Pericardium fibroblast (primary cell): Measurements from ENCODE around the gene WDR46. TPM values are rescaled to one million over a fixed set of nuclear protein-coding genes. Genes with fewer than 3 reads are reported as not detected.

Experiments
- total RNA-seq: library from RNA; depleted of rRNA; stranded (reverse); fragments of >200 nt; gene quantifications from 2 replicates; pipeline ENCODE4 v1.2.3, GENCODE V29; 2015

WDR46 gene
- 58.0 and 63.1 TPM in 2 replicates for total RNA-seq

DNA sequence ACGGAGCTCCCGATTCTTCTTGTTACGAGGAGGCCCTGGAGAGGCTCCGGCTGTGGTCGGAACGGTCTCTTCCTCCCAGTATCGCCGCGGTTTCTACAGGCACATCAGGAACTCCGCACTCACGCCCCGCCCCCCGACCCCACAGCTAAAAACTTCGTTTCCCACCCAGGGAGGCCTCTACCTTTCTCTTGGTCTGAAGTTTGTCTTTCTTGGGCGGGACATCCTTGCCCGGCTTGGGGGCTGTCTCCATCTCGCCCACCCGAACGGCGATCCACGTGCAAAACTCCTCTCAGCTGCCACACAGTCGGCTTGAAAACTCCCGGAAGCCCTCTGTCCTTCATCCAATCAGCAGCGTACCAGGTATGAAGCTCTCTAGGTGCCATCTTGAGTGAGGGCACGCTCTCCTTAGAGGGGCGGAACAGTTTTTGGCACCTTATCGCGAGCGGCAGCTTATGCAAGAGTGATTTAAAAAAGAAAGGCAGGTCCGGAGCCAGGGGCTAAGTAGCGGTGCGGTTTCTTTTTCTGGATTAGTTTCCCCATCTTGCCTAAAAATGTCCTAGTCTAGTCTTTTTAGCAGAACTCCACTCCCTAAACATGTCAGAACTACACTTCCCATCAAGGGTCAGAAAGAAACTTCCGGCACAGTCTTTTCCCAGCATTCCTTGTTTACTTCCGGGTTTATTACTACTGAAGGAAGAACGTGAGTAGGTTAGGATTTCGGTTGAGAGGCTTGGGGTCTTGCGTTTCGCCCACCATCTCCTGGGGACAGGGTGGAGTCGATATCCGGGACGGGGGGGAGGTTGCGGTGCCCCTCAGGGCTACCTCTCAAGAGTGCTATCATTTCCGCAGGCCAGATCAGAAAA, at the start of gene WDR46, which contains the start of gene PFDN6:
TSS of gene WDR46 (minus strand) at position 319 of the 863 bp plus-strand sequence. CDS start at position 250, 69 bp downstream.
TSS of gene PFDN6 (plus strand) at position 681 of the 863 bp plus-strand sequence. CDS start 256 bp downstream, outside the sequence.

DNA sequence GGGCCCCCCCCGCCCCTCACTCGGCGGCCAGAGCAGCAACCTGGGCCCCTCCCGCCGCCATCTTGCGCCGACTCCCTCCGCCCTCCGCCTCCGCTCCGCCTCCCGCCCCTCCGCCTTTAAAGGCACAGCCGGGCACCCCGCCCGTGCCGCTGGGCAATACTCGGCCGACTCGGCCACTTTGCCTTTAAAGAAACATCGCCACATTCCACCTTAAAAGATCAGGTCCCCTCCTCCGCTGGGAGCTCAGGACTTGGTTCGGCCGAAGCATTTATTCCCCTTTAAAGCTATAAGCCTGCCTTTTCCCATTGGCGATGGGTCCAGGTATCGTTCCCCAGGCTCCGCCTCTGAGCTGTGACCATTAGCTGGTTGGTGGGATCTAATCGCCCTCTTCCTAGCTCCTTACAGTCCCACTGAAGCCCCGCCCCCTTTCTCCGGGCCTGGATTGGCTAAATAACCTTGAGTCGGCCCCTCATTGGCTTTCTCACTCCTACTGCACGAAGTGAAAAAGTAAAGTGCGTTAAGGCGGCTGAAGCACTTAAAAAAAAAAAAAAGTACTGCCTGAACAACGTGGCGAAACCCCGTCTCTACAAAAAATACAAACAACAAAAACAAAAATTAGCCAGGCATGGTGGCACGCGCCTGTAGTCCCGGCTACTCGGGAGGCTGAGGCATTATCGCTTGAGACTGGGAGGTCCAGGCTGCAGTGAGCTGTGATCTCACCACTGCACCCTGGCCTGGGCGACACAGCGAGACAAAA, 28.8 kb upstream of the WDR46 start, which contains the start of gene ZBTB22:
TSS of gene ZBTB22 (minus strand) at position 76 of the 757 bp plus-strand sequence. CDS start 828 bp downstream, outside the sequence.

DNA sequence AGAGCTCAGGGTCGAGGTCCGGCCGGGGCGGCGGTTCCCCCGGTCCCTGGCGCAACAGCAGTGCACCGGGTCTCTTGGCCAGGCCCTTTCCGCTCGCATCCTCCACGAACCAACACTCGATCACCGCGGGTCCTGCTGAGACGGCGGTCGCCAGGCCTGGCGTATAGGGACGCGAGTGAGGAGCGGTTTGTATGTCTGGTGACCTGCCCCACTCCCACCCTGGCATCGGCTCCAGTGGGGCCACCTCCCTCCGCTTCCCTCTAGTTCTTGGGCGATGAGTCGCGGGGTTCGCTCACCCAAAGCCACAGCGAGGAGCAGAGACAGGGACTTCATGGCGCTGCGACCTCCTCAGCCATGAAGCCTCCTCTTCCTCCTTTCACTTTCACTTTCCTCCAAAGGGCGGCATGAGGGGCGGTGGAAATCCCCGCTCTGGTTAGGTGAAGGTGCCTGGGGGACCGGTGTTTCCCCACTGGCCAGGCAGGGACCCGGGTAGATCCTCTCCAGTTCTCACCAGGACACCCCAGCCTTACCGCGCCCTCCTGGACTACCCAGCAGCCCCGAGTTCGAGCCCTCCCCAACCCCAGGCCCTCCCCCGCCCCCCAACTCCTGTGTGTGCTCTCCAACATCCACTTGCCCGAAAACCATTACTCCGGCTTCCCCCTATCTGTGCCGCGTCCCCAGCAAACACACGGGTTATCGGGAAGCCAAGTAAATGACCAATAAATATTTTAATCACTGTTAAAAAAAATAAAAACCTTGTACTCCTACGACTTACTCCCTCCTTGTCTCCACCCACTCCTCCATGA, 24.9 kb upstream of the WDR46 start, which contains the start of gene TAPBP:
TSS of gene TAPBP (minus strand) at position 370 of the 806 bp plus-strand sequence. CDS start at position 333, 37 bp downstream.

DNA sequence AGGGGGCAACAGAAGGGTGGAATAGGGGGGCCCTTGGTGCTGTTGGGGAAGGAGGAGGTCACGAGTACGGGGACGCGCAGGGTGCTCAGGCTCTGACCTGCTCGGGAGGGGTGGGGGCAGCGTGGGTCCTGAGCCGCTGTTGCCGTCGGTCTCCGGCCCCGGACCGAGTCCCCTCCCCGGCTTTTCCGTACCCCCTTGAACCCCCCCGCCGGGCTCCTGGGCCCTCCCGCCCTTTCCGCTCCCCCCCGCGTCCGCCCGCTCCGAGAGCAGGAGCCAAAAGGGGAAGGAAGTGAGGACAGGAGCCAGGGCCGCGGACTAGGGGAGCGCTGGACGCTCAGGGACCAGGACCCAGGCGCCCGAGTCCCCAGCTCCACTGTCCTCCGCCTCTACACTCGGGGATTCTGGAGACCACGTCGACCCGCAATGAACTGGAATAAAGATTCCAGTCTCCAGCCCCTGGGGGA, 9.8 kb upstream of the WDR46 start, which contains the start of gene RGL2:
TSS of gene RGL2 (minus strand) at position 170 of the 464 bp plus-strand sequence. CDS start 332 bp downstream, outside the sequence.

GRCh38 chr6:33276864-33277662, 12.0 kb downstream of the WDR46 start, which contains the start of gene B3GALT4:
Gene B3GALT4 (plus strand): TSS chr6:33277123. CDS start chr6:33277420, 297 bp downstream.

GRCh38 chr6:33271468-33272274, 17.4 kb downstream of the WDR46 start, which contains the start of the genes RPS18 and VPS52:
Gene RPS18 (plus strand): TSS chr6:33272075. CDS start chr6:33272120, 45 bp downstream.
Gene VPS52 (minus strand): TSS chr6:33271876. CDS start chr6:33271675, 201 bp downstream.

Other genes with a start within 250 kb of the WDR46 start
- 1.6 and 5.1 TPM in 2 replicates for gene HLA-DPA1, start 215.6 kb downstream of the WDR46 start, total RNA-seq
- gene HLA-DPB1, start 213.2 kb downstream of the WDR46 start, total RNA-seq: 7.7 and 7.8 TPM in 2 replicates
- under 0.01 and 0.09 TPM in 2 replicates for gene COL11A2, start 96.8 kb downstream of the WDR46 start, total RNA-seq
- gene RXRB, start 88.6 kb downstream of the WDR46 start, total RNA-seq: 20.3 and 20.7 TPM in 2 replicates
- gene SLC39A7, start 88.4 kb downstream of the WDR46 start, total RNA-seq: 97.4 and 161 TPM in 2 replicates
- 5.7 and 9.1 TPM in 2 replicates for gene HSD17B8, start 84.6 kb downstream of the WDR46 start, total RNA-seq
- gene RING1, start 80.7 kb downstream of the WDR46 start, total RNA-seq: 12.3 and 12.8 TPM in 2 replicates
- 34.2 and 34.8 TPM in 2 replicates for gene VPS52, start 17.4 kb downstream of the WDR46 start, total RNA-seq
- gene RPS18, start 17.2 kb downstream of the WDR46 start, total RNA-seq: 5,390 and 8,802 TPM in 2 replicates
- gene B3GALT4, start 12.1 kb downstream of the WDR46 start, total RNA-seq: 1.7 and 2.3 TPM in 2 replicates
- 20.3 and 43.9 TPM in 2 replicates for gene PFDN6, start 362 bp upstream of the WDR46 start, total RNA-seq
- 20.2 and 22.2 TPM in 2 replicates for gene RGL2, start 9.7 kb upstream of the WDR46 start, total RNA-seq
- gene TAPBP, start 24.8 kb upstream of the WDR46 start, total RNA-seq: 62.6 and 65.8 TPM in 2 replicates
- 18.5 and 19.1 TPM in 2 replicates for gene ZBTB22, start 28.5 kb upstream of the WDR46 start, total RNA-seq
- 25.2 and 26.2 TPM in 2 replicates for gene DAXX, start 33.7 kb upstream of the WDR46 start, total RNA-seq
- gene KIFC1, start 102.6 kb upstream of the WDR46 start, total RNA-seq: 0.47 and 1.3 TPM in 2 replicates
- gene PHF1, start 121.8 kb upstream of the WDR46 start, total RNA-seq: 24.5 and 29.9 TPM in 2 replicates
- gene CUTA, start 128.9 kb upstream of the WDR46 start, total RNA-seq: 174 and 180 TPM in 2 replicates
- 2.6 and 6.2 TPM in 2 replicates for gene SYNGAP1, start 130.8 kb upstream of the WDR46 start, total RNA-seq
- 1.4 and 4.1 TPM in 2 replicates for gene ZBTB9, start 165.3 kb upstream of the WDR46 start, total RNA-seq